Limb (tissue), 2 donors: ENCODE measurements around the gene INPP5A.
"Not testable (repeated sequence)": the region's sequence is repeated elsewhere in the genome, so short reads cannot be mapped to it uniquely, and the experiment has no call there.

Experiments used
- DNase-seq, 2 donors: peaks; one replicate each; pipeline ENCODE4 v3.0.0-alpha.2; 2016; ENCODE audit errors: extremely low spot score in 2 of 2

INPP5A gene

DNA sequence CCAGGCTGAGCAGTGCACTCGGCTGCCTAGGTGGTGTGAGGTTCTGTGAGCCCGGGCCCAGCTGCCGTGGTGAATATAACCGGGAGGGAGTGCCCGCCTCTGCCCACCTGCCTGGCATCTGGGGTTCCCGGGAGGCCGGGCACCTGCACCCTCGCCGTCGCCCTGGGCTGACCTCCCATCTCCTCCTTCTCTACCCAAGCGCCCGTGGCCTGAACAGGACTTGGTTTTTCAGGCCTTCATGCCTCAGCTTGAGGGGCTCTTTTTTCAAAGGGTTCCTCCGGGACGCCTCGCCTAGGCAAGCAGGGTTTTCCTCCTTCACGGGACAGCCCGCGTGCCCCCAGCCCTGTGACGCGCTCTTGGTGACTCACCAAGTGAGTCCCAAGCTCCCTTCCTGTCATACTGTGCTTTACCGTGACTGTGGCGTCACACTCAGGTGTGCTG lies 9.9 kb downstream of the INPP5A start:
- DNase-seq, result no peak

DNA sequence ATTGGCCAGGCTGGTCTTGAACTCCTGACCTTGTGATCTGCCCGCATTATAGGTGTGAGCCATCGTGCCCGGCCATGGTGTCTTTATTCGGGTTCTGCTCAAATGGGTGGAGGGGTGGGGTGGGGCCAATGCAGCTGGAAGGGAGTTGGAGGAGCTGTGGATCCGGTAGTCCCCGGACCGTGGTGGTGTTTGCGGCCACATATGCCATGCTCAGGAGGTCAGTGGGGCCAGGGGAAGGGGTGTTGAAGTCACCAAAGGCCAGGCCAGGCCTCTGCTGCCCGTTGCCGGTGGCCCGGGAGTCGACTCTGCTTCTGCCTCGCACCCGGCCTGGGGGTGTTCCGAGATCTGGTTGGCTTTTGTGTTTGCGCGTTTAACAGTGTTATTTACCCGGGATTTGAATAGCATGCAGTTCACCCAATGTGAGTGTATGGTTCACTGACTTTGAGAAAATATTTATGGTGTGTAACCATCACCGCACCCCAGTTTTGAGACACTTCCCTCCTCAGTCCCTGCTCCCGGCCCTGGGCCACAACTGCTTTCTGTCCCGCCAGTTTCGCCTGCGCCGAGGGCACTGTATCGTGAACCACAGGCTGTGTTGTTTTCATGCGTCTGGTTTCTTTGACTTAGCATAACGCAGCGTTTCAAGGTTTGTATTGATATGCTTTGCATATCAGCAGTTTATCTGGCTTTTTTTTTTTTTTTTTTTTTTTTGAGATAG lies 10.7 kb downstream of the INPP5A start:
- DNase-seq, result no peak

DNA sequence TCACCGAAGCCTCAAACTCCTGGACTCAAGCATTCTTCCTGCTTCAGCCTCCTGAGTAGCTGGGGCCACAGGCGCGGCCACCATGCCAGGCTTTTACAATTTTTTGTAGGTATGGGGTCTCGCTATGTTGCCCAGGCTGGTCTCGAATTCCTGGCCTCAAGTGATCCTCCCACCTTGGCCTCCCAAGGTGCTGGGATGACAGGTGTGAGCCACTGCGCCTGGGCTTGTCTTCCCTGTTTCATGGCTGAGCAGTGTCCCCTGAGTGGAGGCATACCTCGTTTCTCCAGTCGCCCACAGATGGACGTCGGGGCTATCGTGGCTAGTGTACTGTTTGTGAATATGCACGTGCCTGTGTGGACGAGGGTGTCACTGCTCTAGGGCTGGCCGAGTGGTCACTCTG lies 11.3 kb downstream of the INPP5A start:
- no peak for DNase-seq

DNA sequence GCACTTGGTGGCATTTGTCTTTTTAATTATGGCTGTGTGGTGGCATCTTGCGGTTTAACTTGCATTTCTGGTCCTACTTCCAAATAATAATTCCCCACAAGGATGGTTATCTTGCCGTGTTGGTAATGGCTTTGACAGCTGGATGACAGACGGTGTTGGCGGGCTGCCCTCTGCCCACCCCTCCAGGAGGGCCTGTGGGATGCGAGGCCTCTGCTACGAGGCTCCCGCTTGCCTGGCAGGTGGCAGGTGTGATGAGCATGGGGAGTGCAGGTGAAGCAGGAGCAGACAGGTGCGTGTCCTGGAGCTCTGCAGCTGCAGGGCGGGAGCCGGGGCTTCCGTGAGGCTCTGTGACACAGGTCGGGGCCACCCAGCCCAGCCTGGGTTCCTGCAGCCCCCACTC lies 11.8 kb downstream of the INPP5A start:
- DNase-seq, result no peak

DNA sequence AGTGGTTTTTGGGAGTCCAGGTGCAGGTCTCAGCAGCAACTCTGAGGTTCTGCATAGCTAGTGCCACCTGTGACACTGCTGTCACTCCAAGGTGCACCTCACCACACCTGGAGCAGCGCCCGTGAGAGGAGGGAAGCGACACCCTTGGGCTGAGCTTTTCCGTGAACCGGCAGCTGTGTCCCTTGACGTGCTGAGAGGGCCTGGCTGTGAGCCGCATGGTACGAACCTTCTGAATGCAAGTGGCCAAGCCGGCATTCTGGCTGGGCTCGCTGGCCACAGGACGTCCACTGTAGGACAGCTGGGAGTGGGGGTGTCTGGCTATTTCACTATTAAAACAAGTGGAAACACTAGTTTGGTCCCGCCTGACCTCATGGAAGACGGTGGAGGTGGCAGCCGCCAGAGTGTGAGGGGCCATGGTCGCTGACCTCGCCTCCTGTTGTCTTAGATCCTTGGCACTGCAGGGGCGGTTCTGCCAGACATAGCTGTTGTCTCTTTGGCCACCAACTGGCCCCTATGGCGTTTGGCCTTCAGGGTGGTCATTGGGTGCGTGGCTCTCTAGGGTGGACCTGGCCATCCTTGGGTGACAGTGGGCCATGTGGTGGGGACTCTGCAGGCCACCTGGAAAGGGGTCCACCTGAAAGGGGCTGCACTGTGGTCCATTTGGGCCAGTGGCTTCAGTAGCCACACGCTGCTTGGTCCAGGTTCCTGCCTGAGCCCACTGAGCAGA lies 12.9 kb downstream of the INPP5A start:
- no peak for DNase-seq

DNA sequence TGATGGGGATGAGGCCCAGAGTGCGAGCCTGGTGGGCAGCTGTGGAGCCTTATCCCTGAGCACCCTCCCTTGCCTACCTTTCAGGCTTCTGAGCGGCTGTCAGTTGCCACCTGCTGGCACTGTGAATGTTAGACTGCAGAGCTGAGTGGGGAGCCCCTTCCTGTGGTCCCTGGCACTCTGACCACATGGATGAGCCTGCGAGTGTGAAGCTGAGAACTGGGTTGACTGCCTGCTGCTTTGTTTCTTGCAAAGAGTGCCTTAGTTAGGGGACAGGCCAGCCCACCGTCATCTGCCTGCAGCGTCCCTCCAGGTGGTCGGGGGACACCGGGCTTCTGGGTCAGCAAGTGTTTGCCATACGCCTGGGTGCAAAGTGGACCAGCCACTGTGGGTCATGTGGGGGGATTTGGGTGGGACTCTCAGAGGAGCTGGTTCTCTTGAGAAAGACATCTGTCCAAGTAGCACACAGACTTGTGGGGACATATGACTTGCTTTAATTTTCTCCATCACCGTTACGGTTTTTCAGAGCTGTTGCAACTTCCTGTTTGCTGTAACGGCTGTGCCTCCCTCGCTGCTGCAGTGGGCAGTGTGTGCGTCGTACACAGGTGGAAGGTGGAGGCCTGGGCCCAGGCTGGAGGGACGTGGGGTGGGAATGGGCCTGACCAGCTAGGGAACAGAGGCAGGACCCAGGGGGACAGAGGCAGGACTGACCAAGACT lies 13.7 kb downstream of the INPP5A start:
- DNase-seq, result no peak

DNA sequence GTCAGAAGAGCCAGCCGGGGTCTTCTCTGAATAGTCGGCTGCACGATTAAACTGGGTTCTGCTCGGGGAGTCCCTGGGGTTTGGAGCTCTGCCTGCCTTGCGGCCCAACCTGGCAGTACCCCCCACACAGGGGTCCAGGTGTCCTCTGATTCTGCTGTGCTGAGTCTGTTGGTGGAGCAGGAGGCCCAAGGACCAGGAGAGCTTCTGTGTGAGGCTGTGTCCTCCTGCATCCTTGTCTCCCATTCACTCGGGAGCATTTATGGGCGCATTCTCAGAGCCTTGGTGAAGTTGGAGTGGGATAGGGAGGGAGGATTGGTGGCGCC lies 14.2 kb downstream of the INPP5A start:
- DNase-seq, result no peak

DNA sequence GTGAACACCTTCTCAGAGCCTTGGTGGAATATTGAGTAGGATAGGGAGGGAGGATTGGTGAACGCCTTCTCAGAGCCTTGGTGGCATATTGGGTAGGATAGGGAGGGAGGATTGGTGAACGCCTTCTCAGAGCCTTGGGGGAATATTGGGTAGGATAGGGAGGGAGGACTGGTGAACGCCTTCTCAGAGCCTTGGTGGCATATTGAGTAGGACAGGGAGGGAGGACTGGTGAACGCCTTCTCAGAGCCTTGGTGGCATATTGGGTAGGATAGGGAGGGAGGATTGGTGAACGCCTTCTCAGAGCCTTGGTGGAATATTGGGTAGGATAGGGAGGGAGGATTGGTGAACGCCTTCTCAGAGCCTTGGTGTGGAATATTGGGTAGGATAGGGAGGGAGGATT lies 15.0 kb downstream of the INPP5A start:
- DNase-seq, result not testable (repeated sequence)

DNA sequence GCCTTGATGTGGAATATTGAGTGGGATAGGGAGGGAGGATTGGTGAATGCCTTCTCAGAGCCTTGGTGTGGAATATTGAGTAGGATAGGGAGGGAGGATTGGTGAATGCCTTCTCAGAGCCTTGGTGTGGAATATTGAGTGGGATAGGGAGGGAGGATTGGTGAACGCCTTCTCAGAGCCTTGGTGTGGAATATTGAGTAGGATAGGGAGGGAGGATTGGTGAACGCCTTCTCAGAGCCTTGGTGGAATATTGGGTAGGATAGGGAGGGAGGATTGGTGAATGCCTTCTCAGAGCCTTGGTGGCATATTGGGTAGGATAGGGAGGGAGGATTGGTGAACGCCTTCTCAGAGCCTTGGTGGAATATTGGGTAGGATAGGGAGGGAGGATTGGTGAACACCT lies 16.0 kb downstream of the INPP5A start:
- DNase-seq, result not testable (repeated sequence)

DNA sequence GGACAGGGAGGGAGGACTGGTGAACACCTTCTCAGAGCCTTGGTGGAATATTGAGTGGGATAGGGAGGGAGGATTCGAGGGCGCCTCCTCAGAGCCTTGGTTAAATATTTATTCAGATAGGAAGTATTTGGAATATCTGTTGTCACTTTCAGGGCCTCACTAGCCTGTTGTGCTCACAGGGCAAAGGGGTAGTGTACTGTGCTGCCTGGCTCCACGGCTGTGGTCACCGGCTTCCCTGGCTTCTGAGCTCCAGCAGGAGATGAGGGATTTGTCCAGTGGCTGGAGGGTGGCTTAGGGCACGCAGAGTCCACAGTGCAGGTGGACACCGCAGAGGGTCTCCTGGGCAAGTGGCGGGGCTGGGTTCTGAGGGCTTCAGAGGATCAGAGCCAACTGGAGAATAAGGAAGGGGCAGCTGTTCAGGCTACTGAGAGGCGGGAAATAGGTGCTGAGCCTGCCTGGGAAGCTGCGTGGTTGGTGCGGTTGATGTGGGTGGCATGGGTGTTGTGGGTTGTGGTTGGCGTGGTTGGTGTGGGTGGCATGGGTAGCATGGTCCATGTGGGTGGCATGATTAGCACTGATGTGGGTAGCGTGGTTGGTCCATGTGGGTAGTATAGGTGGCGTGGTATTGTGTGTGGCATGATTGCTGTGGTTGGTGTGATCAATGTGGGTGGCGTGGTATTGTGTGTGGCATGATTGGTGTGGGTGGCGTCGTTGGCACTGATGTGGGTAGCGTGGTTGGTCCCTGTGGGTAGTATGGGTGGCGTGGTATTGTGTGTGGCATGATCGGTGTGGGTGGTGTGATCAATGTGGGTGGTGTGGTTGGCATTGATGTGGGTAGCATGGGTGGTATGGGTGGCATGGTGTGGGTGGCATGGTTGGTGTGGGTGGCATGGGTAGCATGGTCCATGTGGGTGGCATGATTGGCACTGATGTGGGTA lies 16.7 kb downstream of the INPP5A start:
- DNase-seq, result no peak

DNA sequence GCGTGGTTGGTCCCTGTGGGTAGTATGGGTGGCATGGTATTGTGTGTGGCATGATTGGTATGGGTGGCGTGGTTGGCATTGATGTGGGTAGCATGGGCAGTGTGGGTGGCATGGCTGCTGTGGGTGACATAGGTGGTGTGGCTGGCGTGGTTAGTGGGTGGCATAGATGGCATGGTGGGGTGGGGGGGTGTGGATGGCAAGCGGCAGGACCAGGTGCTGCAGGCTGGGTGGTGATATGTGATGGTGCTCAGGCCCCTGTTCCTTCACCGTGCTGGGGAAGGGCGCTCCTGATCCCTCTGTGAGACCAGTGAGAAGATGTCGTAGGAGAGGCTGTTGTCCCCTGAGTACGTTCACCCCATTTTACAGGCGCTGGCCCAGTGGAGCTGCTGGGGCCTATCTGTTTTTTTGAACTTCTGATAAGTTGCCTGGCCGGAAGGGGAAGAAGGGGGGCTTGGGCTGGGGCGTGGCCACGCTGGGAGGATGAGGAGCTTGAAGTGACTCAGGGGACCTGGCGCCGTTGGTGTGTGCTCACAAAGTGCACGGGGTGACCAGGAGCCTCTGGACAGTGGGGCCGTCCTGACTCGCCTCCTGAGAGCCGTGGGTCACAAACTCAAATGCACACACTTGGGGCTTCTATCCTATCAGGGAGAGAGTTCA lies 17.5 kb downstream of the INPP5A start:
- no peak for DNase-seq

DNA sequence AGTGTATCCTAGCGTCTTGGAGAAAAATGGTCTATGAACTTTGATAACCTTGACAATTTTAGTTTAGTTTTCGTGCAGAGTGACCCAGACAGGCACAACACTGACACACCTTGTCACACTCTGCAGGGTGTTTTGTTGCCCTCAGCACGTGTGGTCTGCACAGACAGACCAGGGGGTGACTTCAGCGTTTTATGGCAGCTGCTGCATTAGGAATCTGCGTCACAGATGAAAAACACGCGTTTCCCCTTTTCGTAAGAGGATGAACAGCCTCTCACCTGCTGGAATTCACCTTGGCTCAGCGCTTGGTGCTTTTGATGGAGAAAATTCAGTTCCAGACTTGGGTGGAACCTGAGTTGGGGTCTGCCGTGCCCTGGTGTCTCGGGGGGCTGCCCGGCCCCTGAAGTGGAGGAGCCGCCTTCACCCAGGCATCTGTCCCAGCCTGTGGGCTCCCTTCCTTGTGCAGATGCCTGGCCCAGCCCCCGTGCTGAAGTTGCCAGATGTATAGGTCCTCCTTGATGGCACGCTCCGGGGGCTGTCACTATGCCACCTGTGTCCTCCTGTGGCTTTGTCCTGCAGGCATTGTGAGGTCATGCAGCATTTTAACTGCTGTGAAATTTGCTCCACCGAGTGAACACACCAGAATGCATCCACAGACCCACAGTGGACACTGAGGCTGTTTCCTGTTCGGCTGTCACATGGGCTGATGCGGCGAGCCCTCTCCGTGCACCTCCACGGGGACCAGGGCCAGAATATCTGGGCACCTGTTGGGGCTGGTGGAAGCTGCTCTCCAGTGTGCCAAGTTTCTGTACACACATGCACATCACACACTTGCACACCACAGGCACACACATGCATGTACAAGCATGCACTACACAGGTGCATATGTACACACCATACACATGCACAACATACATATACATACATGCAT lies 18.3 kb downstream of the INPP5A start:
- DNase-seq, result no peak

DNA sequence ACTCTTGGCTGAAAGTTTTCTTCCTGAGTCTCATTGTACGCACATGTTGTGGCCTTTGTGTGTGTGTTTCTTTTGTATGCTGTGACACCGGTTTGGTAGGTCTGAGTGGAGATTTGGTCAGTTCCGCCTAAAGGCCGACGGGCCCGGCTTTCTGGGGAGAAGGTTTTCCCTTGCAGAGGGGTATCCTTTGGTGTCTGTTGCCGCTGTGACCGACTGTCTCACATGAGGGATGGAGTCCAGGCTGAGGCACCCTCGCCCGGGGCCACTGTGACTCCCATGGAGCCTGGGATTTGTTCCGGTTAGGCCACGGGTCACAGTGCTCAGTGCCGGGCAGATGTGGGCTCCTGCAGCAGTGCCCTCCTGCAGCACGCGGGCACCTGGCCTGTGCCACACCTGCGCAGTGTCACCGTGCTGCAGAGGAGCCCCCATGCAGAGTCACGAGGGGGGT lies 19.4 kb downstream of the INPP5A start:
- DNase-seq, result no peak

DNA sequence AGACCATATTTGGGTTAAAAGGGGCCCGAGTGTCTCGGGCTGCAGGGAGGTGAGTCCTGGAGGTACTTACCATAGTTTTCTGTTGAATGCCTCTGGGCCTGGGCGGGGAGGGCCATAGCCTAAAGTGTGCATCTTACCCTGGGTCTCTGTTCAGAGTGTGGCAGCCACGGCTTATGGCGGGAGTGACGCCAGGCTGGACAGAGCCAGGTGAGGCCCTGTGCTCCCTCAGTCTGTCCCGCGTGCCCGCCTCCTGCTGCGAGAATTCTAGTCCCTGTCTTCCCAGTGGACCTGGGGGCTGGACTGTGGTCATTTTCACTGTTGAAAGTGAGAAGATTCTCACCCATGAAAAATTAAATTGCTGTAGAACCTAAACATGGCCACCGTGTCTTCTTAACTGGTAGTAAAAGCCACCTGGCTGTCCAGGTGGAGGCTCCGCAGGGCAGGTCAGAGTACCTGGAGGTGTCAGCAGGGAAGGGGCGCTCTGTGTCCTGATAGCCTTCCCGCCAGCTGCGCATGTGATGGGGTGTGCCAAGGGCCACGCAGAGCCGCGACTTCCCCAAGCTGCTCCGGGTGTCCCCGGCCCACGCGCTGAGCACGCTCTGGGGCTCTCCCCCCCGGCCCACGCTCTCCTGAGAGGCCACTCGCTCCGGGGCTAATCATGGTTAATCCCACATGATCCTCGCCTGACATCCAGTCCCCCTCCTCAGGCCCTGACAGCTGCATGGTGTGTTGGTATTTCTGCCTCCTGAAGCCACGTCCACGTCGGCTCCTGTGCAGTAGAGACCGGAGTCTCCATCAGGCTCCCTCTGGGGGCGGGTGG lies 20.3 kb downstream of the INPP5A start:
- DNase-seq, result no peak

DNA sequence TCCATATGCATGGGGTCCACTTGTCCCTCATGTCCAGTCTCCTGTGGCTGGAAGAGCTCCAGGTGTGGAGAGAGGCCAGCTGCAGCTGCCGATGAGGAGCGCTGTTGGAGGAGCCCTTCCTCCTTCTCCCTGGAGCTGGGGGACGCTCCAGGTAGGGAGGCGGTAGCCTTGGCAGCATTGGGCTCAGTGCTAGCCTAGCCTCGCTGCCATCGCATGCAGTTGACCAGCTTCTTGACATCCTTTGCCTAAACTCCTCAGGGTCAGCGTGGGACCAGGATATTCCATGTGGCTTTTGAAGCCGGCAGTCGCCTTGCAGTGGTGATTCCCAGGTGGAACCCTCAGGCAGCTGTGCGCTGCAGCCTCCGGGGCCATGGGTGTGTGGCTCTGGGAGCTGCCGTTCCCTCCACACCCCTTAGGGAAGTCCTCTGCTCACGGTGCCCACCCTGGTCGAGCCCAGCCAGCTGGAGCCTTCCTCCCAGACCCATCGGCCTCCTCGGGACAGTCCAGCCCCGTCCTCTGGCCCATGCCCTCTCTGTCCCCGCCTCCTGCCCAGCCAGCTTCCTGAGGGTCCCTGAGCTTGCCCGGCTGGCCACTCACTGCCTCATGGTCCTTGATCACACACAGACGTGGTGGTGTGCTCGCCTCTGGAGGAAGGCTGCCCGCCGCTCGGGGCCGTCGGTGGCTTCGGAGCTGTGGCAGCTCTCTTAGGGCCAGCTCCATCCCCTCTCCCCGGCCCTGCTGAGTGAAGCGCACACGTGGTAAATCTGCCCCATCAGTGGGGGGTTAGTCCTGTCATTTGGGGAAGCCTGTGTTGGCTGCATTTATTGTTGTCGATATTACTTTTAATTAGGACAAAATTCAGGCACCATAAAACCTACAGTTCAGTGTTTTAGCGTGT lies 21.2 kb downstream of the INPP5A start:
- DNase-seq, result no peak

DNA sequence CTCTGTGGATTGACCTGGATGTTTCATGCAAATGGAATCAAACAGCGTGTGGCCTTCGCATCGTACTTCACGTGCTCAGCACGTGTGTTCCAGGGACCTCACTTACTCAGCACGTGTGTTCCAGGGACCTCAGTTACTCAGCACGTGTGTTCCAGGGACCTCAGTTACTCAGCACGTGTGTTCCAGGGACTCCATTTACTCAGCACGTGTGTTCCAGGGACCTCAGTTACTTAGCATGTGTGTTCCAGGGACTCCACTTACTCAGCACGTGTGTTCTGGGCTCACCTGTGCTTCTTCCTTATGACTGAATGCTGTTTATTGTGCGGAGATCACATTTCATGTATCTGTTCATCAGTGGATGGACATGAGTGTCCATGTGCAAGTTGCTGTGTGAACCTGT lies 22.0 kb downstream of the INPP5A start:
- DNase-seq, result no peak

DNA sequence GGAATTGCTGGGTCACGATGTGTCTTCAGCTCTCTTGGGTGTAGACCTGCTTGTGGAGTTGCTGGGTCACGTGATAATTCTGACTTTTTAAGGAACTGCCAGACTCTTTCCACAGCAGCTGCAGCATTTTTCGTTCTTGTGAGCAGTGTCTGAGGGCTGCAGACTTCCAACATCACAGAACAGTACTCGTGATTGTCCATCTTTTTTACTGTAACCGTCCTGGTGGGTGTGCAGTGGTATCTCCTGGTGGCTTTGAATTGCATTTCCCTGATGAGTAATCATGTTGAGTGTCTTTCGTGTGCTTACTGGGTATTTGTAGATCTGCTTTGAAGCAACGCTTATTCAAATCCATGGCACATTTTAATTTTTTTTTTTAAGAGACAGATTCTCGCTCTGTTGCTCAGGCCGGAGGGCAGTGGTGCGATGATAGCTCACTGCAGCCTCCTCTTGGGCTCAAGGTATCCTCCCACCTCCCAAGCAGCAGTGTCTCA lies 22.7 kb downstream of the INPP5A start:
- DNase-seq, result no peak
